A549 treated with Hydrocortisone at 1 μM for 4 hours (cell line): ENCODE measurements around the gene ABCA10. TPM values are rescaled to one million over a fixed set of nuclear protein-coding genes. Genes with fewer than 3 reads are reported as not detected.

ENCODE experiments used
- total RNA-seq: library from RNA; stranded (reverse); fragments of 200-300 nt; extraction: Qiagen RNA extraction; gene quantifications from 5 replicates; pipeline ENCODE4 v1.2.3, GENCODE V29; 2022

Gene ABCA10, protein sequence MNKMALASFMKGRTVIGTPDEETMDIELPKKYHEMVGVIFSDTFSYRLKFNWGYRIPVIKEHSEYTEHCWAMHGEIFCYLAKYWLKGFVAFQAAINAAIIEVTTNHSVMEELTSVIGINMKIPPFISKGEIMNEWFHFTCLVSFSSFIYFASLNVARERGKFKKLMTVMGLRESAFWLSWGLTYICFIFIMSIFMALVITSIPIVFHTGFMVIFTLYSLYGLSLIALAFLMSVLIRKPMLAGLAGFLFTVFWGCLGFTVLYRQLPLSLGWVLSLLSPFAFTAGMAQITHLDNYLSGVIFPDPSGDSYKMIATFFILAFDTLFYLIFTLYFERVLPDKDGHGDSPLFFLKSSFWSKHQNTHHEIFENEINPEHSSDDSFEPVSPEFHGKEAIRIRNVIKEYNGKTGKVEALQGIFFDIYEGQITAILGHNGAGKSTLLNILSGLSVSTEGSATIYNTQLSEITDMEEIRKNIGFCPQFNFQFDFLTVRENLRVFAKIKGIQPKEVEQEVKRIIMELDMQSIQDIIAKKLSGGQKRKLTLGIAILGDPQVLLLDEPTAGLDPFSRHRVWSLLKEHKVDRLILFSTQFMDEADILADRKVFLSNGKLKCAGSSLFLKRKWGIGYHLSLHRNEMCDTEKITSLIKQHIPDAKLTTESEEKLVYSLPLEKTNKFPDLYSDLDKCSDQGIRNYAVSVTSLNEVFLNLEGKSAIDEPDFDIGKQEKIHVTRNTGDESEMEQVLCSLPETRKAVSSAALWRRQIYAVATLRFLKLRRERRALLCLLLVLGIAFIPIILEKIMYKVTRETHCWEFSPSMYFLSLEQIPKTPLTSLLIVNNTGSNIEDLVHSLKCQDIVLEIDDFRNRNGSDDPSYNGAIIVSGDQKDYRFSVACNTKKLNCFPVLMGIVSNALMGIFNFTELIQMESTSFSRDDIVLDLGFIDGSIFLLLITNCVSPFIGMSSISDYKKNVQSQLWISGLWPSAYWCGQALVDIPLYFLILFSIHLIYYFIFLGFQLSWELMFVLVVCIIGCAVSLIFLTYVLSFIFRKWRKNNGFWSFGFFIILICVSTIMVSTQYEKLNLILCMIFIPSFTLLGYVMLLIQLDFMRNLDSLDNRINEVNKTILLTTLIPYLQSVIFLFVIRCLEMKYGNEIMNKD (N-terminal part only)
- total RNA-seq: 0.03 to 0.16 TPM (median 0.07 TPM) in 5 replicates

DNA sequence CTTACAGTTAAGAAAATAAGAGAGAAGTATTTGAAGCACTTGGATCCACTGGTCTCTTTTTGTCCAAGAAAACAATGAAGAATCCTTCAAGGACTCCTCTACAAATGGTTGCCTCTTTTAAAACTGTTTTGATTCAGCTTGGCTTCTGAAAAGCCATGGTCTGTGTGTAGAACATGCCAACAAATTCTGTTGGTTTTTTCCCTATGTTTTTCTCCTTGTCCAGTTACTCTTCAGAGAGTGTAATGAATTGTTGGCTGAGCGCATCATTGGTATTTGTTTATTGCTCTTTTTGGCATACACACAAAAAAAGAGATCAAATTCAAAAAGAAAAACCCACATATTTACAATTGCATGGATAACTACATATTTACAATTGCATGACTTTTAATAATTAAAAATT is at the start of gene ABCA10:
Gene ABCA10 (minus strand): TSS at position 249 of the 400 bp plus-strand sequence. CDS start 3,466 bp downstream, outside the sequence.

DNA sequence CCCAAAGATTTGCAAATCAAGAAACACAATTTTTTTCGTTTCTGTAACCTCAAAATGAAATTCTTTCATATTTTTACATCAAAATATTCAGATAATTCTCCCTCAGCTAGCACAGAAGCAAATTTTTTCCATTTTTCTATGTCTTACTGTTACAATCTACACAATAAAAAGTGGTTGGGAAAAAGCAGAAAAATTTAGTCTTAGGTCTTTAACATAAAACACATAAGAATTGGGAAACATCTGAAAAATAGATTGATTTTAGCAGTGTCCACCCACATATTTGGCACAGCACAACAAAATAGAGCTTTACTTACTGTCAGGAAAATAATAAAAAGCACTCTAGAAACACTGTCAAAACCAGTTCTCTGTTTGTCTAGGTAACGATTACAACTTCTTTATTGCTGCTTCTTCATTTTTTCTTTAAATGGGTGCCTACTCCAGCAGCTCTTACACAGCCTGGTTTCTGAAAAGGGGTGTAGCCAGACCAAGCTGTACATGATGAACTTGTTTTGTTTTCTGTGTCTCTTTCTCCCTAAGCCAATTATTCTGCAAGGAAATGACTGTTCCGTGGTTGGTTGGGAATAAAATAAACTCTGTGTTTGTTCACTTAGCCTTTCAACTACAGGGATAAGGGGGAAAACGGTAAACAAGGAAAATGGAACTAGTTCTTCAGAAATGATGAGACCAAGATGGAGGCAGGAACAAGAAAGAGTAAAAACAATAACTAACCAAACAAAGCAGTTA is 87.0 kb downstream of the ABCA10 start, which contains the start of gene ABCA6:
Gene ABCA6 (minus strand): TSS at position 465 of the 744 bp plus-strand sequence. CDS start 1,192 bp downstream, outside the sequence.

Other genes starting within 250 kb of the ABCA10 start
- gene ABCA9, start 167.9 kb downstream of the ABCA10 start, total RNA-seq: not detected in 5 replicates
- 0.03 to 0.16 TPM in 2 of 5 replicates, not detected in the others for gene ABCA6, start 86.9 kb downstream of the ABCA10 start, total RNA-seq
- 2.0 to 2.9 TPM (median 2.4 TPM) in 5 replicates for gene ABCA5, start 98.3 kb upstream of the ABCA10 start, total RNA-seq
- gene MAP2K6, start 185.9 kb upstream of the ABCA10 start, total RNA-seq: 5.7 to 7.2 TPM (median 6.5 TPM) in 5 replicates